Pons (tissue), 1 donor: ENCODE measurements around the gene SPCS1.
A peak's percentile ranks its signal among the peaks of the same experiment; 100 is the strongest.
"Not testable (repeated sequence)": the region's sequence is repeated elsewhere in the genome, so short reads cannot be mapped to it uniquely, and the experiment has no call there.

Experiments used
- DNase-seq: peaks from one replicate; pipeline ENCODE4 v3.0.0-alpha.2; 2016; ENCODE audit warnings: low spot score

Gene SPCS1

DNA sequence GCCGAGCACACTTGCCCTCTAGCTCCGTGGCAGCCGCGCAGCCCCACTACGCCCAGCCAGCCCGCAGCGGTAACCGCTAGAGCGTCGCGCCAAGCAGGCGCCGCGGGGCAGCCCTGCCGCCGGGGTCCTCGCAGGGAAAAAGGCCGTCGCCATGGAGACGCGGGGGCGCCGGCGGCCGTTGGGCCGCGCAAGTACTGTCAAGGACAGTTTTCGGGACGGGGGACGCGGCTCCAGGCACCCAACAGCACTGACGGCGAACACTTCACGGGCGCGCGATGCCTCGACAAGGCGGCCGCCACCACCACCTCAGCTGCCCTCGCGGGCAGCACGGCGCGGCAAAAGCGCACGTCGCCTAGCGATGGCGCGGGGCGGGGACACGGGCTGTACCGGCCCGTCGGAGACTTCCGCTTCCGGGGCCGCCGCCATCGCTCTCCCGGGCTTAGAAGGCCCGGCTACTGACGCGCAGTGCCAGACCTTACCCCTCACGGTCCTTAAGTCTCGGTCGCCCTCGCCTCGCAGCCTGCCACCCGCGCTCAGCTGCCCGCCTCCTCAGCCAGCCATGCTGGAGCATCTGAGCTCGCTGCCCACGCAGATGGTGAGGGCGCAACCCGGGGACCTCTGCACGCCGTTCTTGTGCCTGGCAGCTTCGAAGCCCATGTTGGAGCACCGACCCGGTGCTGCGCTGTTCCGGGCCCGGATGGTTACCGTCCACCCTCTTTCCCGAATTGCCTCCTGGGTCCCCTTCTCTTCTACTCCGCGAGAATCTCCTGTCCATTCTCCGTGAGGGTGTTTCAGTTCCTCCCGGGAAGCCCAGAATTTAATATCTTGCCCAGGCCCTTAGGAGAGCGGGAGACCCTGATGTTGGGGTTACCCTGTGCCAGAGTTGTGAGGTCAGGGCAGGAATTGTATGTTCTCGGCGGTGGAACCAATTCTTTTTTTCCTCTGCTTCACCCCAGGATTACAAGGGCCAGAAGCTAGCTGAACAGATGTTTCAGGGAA lies at the start of gene SPCS1, which contains the start of gene GLT8D1:
SPCS1 (plus strand) TSS at position 419 of the 999 bp plus-strand sequence; CDS start at position 560, 141 bp downstream.
GLT8D1 (minus strand) TSS at position 104 of the 999 bp plus-strand sequence. CDS start 5,331 bp downstream, outside the sequence.
- DNase-seq, result peak; percentile 82

DNA sequence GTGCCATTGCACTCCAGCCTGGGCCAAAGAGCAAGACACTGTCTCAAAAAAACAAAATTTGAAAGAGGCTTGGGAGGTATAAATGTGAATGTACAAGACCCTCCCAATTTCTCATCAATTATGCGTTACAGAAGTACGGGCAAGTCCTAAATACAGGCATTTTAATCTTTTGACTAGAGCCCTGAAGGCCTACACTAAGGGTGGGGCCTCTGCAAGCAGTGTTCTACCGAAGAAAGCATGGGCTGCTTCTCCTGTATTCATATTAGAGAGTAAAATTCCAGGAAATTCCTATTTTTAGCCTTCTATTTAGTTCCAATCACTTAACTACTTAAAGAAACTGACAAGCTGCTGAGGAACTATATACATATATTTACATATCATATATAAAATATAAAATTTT lies 45.9 kb upstream of the SPCS1 start:
- no peak for DNase-seq

DNA sequence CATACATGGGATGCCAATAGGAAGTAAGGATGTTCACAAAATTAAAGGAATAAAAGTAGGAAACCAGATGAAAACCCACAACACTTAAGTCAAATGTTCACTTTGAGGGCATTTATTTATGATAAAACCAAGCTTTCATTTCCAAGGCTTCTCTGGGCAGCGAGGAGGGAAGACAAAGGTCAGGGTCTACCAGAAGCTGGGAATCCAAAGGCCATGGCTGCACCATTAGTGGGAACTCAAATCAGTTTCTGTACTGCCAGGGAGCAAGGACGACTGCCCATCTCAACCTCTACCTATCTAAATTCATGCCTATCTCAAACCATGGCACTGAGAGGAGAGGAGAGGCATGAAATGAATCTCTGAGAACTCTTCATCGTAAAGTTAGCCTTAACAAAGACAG lies 42.8 kb upstream of the SPCS1 start:
- DNase-seq, result no peak

DNA sequence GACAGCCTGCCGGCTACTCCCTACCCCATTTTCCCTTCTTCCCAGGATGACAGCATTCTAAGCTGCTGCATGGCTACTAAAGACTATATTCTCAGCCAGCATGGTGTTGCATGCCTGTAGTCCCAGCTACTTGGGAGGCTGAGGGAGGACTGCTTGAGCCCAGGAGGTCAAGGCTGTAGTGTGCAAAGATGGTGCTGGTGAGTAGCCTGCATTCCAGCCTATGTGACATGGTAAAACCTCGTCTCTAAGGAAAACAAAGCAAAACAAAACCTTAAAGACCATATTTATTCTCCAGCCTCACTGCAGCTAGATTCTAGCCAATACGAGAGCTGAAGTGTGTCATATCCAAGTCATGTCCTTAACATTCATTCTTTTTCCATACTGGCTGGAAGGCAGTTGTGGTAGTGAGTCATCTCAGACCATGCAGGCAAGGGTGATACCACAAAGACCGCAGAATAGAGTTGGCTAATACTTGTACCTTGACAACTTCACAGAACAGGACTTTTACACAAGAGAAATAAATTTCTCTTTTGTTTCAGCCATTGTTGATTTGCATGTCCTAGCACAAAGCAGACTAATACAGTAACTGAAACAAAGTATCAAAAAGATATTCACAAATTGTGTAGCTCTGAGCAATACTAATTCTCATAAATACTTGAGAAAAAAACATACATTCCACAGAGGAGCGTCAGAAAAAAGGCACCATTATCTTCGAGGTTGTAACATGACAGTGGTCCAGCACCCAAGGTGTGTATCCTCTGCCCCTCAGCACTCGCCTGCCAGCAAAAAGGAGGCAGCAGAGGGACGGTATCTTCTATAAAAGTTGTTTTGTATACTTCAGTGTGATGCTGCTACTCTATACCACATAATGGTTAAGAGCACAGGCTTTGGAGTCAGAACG lies 35.0 kb upstream of the SPCS1 start:
- no peak for DNase-seq

DNA sequence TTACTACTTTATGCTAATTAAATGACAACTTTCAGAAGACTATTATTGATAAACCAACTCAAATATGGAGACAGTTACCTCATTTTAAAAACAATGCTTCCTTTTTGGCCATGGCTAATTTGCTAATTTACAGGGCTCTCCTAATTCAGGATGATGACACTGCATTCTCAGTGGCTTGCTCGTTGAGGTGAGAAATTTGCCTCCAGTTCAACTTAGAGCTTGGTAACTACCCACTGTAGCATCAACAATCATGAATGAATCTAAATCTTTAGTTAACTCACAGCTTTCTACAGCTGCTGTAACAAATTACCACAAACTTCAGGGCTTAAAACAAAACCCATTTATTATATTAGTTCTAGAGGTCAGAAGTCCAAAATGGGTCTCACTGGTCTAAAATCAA lies 34.2 kb upstream of the SPCS1 start:
- DNase-seq, result no peak

DNA sequence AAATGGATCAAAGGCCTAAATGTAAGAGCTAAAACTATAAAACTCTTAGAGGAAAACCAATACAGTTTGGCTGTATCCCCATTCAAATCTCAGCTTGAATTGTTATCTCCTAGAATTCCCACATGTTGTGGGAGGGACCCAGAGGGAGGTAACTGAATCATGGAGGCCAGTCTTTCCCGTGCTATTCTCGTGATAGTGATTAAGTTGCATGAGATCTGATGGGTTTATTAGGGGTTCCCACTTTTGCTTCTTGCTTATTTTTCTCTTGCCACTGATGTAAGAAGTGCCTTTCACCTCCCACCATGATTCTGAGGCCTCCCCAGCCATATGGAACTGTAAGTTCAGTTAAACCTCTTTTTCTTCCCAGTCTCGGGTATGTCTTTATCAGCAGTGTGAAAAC lies 29.7 kb upstream of the SPCS1 start:
- not testable (repeated sequence) for DNase-seq

DNA sequence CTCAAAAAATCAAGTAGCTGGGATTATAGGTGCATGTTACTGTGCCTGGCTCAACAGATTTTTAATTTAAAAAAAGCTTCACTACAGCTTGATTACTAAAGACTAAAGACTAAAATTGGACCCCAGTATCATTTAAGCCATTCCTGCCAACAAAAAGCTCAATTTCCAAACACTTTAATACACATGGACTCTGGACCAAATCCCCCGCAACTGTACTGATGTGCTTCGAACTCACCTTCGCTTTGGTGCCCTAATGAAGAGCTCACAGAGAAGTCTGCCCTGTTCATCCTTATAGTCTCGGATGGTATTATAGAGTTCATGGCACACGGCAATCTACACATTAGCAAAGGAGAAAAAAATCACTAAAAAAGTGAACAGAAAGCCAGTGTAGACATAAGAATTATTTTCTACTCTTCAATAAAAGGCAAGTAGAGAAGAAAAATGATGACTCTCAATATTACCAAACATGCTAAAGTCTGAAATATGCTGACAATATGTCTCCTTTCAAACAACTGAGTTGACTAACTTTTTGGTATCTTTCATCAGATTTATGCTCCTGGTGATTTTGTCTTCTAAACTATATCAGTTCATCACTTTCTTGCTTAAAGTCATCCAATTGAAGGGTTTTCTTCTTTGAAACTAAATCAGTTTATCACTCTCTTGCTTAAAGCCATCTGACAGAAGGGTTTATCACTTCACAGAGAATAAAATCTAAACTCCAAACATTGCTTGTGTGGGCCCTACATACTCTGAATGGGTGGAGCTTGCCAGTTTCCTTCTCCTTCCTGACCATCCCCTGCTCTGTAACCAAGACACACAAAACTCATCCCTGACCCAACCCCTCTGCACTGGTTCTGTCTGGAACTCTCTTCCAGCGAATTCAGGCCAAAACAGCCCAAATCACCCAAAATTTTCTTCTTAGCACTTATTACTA lies 27.4 kb upstream of the SPCS1 start:
- no peak for DNase-seq

DNA sequence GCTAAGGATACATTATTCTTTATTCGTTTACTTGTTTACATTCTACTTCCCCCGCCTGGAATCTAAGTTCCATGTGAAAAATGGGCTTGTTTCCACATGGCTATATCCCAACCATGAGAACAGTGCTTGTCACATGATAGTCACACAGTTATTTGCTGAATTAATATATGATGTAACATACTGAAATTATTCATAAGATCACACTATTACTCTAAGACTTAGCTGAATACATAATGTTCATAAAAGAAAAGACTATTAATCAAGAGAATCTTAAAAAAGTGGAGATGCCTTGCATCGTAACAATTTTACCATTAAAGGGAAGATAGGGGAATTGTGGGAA lies 26.7 kb upstream of the SPCS1 start:
- no peak for DNase-seq

DNA sequence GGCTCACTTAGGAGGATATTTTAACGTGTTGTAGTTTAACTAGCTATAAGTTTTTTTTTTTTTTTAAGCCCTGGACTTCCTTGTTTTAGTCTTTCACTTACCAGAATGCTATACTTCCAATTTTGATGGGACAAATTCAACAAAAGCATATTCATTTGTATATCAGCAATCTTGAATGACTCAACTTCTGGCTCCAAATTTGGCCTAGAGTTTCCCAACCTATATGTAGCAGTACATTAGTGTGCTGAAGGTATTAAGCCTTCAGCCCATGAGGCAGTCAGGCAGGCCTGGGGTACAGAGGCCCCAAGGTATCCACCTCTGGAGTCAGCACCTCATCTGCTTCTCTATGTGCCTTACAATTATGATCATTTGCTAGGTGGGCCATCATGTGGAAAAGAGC lies 26.1 kb upstream of the SPCS1 start:
- no peak for DNase-seq

DNA sequence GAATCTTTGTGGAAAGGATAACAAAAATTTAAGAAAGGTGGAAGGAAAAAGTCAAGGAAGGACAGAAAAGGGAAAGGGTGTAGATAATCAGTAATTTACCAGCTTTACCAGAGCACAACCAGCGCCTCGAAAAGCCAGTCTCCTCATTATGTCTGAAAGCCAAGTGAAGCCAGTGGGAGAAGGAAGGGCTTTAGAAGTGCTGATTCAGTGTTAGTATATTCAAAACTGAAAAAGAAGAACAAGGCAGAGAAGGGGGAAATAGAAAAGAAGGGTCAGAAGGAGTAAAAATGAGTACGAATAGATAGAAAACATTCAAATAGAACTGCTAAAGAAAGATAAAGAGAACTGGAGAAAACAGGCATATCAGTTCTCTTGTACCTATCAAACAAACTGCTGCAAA lies 24.3 kb upstream of the SPCS1 start:
- peak; percentile 46 for DNase-seq

DNA sequence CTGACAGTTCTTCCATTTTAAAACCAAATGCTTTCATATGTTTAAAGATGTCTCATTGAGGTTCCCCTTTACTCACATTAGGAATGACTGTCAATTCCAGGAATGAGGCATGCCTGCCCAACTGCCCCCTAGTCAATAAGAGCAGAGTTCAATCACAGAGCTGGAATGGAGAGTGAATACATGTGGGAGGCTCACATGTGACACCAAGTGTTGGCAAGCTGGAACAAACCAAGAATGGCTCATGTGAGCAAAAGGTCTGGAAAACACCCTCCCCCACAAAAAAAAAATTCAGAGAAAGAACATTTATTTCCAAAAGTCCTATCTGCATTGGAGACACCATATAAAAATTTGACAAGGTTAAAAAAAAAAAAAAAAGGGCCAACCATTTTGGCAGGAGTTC lies 23.9 kb upstream of the SPCS1 start:
- DNase-seq, result peak; percentile 76

DNA sequence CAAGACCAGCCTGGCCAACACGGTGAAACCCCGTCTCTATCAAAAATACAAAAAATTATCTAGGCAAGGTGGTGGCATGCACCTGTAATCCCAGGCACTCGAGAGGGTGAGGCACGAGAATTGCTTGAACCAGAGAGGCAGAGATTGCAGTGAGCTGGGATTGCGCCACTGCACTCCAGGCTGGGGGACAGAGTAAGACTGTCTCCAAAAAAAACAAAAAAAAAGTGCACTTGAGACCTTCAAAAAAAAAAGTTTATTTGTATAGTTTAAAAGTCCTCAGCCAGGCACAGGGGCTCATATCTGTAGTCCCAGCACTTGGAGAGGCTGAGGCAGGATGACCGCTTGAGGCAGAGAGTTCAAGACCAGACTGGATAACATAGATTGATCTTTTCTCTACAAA lies 22.3 kb upstream of the SPCS1 start:
- DNase-seq, result no peak

DNA sequence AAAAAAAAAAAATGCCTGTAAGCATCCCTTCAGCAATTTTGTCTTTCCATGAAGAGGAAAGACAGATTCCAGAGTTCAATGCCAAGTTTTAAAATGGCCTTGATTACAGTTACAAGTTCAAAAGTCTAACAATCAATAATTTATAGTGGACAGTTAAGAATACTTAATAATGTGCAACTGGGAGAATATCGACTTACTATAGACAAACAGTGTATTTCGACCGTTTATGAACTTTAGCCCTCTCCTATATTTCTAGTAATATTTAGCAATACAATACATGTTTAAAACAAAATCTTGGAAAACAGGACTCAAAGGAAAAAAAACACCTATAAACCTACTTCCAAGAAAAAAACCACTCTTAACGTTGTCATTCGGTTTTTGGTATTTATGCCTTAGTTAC lies 21.7 kb upstream of the SPCS1 start:
- DNase-seq, result no peak

DNA sequence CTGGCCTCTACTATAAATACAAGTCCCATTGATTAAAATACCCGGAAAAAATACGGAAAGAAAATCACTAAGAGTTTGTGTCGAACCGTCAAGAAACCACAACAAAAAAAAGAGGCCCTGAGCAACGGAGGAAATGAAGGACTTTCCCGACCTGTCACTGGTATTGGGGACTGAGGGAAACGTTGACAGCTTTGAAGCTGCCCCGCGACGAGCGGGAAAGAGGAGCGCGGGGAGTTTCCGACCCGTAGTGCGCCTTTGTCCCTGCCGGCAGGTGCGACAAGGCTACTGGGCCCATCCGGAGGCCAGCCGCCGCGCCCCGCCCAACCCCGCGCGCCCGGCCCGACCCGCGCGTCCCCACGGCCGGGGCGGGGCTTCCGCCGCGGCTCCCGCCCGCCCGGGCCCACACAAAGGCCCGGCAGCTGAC lies 20.6 kb upstream of the SPCS1 start:
- peak; percentile 68 for DNase-seq

DNA sequence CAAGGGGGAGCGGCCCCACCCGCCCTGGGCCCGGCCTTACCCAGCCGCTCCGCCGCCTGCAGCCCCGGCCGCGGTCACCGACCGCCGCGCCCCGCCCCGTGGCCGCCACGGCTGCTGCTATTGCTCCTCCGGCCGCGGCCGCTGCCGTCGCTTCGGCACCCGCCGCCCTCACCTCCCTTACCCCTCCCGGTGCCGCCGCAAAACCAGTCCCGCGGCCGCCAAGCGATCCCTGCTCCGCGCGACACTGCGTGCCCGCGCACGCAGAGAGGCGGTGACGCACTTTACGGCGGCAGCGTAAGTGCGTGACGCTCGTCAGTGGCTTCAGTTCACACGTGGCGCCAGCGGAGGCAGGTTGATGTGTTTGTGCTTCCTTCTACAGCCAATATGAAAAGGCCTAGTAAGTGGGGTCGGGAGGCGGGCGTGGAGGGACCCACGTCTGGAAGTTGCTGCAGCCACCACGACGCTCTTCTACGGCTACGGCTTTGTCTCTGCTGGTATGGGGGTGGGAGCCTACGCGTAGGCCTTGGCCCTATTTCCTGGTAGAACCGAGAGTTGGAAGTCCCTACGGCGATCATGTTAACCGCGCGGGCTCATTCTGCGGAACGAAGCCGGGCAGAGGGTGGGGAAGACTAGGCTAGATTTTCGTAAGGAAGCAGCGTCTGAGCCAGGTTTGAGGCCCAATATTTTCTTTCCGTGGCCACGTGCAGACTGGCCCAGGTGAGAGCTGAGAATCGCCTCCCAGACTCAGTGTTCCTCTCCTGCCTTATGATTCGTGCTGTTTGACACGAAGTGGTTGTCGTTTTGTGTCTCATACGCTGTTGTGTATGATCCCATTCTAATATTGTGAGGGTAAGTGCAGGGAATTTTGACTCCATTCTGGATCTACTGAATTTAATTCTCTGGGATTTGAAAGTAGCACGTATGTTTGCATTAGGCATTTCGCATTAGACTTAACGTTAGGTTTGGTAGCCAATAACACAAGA lies 19.9 kb upstream of the SPCS1 start, which contains the start of the genes GNL3 and PBRM1:
GNL3 (plus strand) TSS at position 324 of the 983 bp plus-strand sequence; CDS start at position 385, 61 bp downstream.
PBRM1 (minus strand) TSS at position 205 of the 983 bp plus-strand sequence.
- peak; percentile 95 for DNase-seq

DNA sequence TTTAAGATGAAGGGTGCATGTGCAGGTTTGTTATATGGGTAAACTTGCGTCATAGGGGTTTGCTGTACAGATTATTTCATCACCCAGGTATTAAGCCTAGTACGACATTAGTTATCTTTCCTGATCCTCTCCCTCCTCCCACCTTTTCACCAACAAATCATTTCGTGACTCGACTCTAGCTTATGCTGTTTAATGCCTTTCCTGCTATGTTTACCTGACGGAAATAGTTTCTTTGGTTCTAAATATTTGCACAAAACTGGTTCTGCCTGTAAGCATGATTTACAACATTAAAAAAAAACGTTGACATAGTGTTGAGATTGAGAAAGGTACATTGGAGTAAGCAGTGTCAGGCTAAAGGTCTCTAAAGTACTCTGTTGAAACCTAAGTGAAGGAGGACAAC lies 17.6 kb upstream of the SPCS1 start:
- no peak for DNase-seq

DNA sequence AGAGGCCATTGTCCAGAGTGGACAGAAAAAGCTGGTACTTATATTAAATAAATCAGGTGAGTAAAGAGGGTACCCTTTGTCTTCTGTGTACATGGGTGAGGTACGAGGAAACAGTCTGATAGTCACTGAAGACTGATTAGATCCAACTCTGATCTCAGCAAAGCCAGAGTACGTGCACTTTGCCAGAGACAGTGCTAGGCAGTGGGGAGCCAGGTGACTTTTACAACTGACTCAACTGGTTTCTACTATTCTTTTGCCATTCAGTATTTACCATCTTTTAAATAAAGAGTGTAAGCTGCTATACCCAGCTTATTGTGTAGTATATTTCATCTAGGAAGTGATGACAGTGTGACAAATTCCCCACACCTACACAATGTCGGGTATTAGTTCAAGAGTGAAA lies 16.8 kb upstream of the SPCS1 start:
- DNase-seq, result no peak

DNA sequence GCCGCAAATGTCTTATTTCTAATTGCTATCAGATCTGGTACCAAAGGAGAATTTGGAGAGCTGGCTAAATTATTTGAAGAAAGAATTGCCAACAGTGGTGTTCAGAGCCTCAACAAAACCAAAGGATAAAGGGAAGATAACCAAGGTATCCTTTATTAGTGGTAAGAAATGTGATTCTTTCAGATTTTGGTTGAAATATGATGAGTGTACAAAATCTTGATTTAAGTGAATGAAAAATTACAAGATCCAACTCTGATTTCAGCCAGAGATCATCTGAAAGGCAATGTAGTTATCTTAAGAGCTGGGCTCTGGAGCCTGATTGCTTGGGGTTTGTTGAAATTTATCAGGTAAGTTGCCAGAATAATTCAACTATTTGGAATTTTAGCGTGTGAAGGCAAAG lies 15.3 kb upstream of the SPCS1 start:
- no peak for DNase-seq

DNA sequence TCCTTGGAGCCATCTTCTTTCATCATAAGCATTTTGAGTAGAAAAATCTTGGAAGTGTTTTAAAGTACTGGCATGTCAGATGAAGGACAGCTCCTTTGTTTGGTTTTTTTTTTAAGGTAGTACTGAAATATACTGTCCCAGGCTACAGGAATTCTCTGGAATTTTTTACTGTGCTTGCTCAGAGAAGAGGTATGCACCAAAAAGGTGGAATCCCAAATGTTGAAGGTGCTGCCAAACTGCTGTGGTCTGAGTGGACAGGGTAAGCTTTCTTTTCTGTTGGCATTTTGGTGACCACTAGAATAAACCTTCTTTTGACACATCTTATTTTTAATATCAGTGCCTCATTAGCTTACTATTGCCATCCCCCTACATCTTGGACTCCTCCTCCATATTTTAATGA lies 12.8 kb upstream of the SPCS1 start:
- DNase-seq, result no peak
